Activated CD4-positive, CD25-positive, alpha-beta regulatory T cell treated with anti-CD3 and anti-CD28 coated beads, Interleukin-2, amount 50 U/mL, for 72 hours (primary cell): ENCODE data around the gene ARHGAP36.

ENCODE experiments used
- DNase-seq: peaks from one replicate; pipeline ENCODE4 v3.0.0; 2021

The ARHGAP36 gene

GRCh38 chrX:131058136-131058868, at the start of gene ARHGAP36:
Gene ARHGAP36, plus strand, starts transcription at chrX:131058346. Its CDS starts 23,320 bp downstream, at chrX:131081666.
- DNase-seq = no peak

GRCh38 chrX:131010186-131010585, 48.0 kb upstream of the ARHGAP36 start:
- no peak for DNase-seq

GRCh38 chrX:131025336-131025735, 32.8 kb upstream of the ARHGAP36 start:
- no peak for DNase-seq

GRCh38 chrX:131032354-131033230, 25.6 kb upstream of the ARHGAP36 start:
- no peak for DNase-seq

GRCh38 chrX:131034063-131034462, 24.1 kb upstream of the ARHGAP36 start:
- no peak for DNase-seq

GRCh38 chrX:131040781-131041180, 17.4 kb upstream of the ARHGAP36 start:
- no peak for DNase-seq

GRCh38 chrX:131041667-131042066, 16.5 kb upstream of the ARHGAP36 start:
- DNase-seq = no peak

- DNase-seq = no peak
These were observed 12.4 kb upstream of the ARHGAP36 start for GRCh38 chrX:131045726-131046125.

GRCh38 chrX:131046596-131046995, 11.6 kb upstream of the ARHGAP36 start:
- no peak for DNase-seq

GRCh38 chrX:131047180-131047579, 11.0 kb upstream of the ARHGAP36 start:
- no peak for DNase-seq

GRCh38 chrX:131053076-131053475, 5.1 kb upstream of the ARHGAP36 start:
- no peak for DNase-seq

- no peak for DNase-seq
These were observed 3.2 kb upstream of the ARHGAP36 start for GRCh38 chrX:131054906-131055305.

- no peak for DNase-seq
These were observed 440 bp upstream of the ARHGAP36 start for GRCh38 chrX:131057706-131058105.

GRCh38 chrX:131059246-131059645, 1.1 kb downstream of the ARHGAP36 start:
- DNase-seq = no peak

GRCh38 chrX:131060147-131060546, 2.0 kb downstream of the ARHGAP36 start:
- no peak for DNase-seq

GRCh38 chrX:131061306-131061705, 3.2 kb downstream of the ARHGAP36 start:
- no peak for DNase-seq

- DNase-seq = no peak
These were observed 5.5 kb downstream of the ARHGAP36 start for GRCh38 chrX:131063613-131064012.

- DNase-seq = no peak
These were observed 8.1 kb downstream of the ARHGAP36 start for GRCh38 chrX:131066237-131066636.

GRCh38 chrX:131067216-131067615, 9.1 kb downstream of the ARHGAP36 start:
- DNase-seq = no peak

GRCh38 chrX:131067846-131068745, 9.9 kb downstream of the ARHGAP36 start:
- no peak for DNase-seq

GRCh38 chrX:131068945-131069719, 11.0 kb downstream of the ARHGAP36 start:
- DNase-seq = no peak
